Measurements from ENCODE around the gene DMD.

DNA sequence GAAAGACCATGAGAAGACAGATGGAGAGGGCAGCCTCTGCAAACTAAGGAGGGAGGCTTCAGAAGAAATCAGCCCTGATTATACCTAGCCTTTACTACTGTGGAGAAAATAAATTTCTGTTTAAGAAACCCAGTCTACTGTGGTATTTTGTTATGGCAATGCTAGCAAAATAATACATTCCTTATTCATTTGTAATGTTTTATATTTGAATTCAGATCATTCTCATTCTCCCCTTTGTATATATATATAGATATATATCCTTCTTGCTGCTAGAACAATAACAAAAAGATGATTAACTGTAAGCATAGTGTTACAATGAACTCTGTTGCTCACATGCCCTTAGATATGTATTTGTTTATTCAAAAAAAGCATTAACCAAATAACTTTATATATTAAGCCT is 22.5 kb downstream of the DMD start:
- TF ChIP-seq POLR2AphosphoS5 (IDR thresholded peaks at IDR 0.05; ENCODE audit: low read depth, low read length): no peak
- TF ChIP-seq SIN3A (IDR thresholded peaks at IDR 0.05; ENCODE audit: borderline replicate concordance, insufficient read depth, low read length): no peak
- no peak for TF ChIP-seq REST (IDR thresholded peaks at IDR 0.05; ENCODE audit: insufficient read depth in 1 of 2, low read depth in 2 of 2, low read length in 2 of 2)
